GM18499 (cell line): Measurements from ENCODE around the gene ZNF578.
"Not testable (repeated sequence)": the region's sequence is repeated elsewhere in the genome, so short reads cannot be mapped to it uniquely, and the experiment has no call there.

ENCODE experiments used
- ATAC-seq: cut with Tn5 transposase; IDR thresholded peaks from one replicate; pipeline ENCODE4 v1.9.1; 2021; ENCODE audit warnings: moderate number of reproducible peaks; ENCODE audit not compliant: insufficient read depth, unreplicated experiment

ZNF578 gene

DNA sequence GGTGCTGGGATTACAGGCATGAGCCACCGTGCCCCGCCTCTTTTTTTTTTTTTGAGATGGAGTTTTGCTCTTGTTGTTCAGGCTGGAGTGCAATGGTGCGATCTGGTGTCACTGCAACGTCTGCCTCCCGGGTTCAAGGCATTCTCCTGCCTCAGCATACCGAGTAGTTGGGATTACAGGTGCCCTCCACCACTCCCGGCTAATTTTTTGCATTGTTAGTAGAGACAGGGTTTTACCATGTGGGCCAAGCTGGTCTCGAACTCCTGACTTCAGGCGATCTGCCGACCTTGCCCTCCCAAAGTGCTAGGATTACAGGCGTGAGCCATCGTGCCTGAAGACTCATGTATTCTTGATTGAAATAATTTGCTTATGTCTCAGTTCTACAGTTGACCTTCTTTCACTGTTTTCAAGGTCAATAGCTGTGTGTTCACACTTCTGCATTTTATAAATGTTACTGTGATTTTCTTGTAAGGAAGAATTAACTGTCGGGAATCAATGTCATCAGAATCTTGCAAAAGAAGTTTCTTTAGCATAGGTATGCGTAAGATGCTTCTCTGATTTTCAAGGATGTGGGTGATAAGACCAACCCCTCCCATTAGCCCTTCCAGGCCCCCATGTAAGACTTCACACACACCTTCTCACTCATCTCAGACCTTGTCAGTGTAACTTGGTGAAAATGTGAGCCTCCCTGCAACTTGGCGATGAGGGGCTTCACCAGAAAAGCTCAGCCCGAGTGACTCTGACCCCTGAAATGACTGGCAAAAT lies 104.1 kb downstream of the ZNF578 start:
- ATAC-seq, result no peak

DNA sequence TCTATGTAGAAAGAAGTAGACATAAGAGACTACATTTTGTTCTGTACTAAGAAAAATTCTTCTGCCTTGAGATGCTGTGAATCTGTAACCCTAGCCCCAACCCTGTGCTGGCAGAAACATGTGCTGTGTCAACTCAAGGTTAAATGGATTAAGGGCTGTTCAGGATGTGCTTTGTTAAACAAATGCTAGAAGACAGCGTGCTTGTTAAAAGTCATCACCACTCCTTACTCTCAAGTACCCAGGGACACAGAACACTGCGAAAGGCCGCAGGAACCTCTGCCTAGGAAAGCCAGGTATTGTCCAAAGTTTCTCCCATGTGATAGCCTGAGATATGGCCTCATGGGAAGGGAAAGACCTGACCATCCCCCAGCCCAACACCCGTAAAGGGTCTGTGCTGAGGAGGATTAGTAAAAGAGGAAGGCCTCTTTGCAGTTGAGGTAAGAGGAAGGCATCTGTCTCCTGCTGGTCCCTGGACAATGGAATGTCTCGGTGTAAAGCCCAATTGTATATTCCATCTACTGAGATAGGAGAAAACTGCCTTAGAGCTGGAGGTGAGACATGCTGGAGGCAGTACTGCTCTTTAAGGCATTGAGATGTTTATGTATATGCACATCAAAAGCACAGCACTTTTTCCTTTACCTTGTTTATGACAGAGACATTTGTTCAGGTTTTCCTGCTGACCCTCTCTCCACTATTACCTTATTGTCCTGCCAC lies 105.5 kb downstream of the ZNF578 start:
- not testable (repeated sequence) for ATAC-seq

DNA sequence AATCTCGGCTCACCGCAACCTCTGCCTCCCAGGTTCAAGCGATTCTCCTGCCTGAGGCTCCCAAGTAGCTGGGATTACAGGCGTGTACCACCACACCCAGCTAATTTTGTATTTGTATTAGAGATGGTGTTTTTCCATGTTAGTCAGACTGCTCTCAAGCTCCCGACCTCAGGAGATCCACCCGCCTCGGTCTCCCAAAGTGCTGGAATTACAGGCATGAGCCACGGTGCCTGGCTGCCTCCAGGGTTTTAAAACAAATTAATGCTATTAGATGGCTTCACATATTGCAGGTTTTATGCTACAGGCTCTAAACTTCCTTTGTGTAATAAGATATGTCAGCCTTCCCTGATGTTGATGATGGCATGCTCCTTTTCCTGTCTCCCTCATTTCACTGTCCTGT lies 108.3 kb downstream of the ZNF578 start:
- not testable (repeated sequence) for ATAC-seq
